ENCODE results near the gene STRN3.

STRN3 gene

DNA sequence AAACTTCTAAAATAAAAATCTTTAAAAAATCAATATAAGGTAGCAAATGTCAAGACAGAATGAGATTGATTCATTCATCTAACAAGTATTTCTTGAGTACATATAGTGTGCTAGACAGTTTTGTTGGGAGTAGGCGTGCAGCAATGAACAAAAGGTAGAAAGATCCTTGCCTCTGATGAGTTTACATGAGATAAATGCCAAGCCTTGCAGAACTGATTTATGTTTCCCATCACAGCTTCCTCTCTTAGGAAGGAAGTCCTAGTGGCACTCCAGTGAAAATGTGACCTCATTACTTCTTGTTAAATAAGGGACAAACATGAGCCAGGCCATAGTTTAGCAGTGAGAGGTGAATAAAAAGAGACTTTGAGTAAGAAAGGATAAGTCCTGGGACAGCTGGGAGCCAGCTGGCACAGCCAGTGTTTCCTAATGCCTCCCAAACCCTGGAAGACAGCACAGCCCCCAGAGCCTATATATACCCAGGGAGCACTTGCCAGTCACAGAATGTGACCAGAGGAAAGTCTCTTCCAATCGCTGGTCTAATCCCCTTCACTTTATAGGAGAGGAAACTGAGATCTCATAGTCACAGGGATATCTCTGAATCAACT, 156.5 kb downstream of the STRN3 start:
- DNase-seq: no peak

DNA sequence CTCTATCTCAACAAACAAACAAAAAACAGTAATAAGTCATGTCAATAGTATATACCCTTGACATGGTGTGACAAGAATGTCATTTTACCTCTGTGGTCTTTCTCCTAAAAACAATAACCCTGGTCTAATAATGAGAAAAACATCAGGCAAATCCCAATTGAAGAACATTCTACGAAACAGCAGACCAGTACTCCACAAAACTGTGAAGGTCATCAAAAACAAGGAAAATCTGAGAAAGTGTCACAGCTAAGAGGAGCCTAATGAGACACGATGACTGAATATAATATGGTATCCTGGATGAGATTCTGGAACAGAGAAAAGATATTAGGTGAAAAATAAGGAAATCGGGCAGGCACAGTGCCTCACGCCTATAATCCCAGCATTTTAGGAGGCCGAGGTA, 157.4 kb downstream of the STRN3 start:
- no peak for DNase-seq

GRCh38 chr14:30864934-30865333, 161.2 kb downstream of the STRN3 start:
- DNase-seq: no peak

- no peak for DNase-seq
Observed at GRCh38 chr14:30861200-30861599, 165.0 kb downstream of the STRN3 start.

DNA sequence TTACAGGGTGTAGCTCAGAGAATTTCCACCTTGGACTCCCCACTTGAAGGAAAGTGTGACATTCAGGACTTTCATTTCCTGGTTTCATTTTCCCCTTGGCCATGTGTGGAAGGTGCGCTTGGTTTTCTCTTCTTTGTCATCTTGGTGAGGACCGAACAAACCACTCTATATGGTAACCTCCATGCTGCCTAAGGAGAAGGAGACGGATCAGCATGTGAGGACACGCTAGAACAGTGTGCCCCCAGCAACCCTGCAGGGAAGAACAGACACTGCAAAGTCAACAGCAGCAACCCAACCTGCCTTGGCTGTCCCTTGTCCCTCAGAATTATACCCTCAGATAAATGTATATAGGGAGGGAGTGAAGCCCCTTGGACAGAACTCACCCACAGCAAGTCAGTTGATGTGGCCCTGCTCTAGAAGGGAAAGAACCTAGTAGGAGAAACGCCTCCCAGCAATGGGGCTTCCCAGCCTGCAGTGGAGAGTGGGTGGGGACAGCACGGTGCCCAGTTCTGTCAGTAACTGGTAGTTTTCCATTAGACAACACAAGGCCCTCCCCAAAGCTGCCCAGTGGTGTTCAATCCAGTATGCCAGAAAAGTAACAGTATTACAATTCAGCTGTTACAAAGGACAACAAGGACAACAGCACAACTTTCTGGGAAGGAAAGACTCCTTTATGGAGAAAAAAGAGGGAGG, 170.7 kb downstream of the STRN3 start:
- DNase-seq: no peak

DNA sequence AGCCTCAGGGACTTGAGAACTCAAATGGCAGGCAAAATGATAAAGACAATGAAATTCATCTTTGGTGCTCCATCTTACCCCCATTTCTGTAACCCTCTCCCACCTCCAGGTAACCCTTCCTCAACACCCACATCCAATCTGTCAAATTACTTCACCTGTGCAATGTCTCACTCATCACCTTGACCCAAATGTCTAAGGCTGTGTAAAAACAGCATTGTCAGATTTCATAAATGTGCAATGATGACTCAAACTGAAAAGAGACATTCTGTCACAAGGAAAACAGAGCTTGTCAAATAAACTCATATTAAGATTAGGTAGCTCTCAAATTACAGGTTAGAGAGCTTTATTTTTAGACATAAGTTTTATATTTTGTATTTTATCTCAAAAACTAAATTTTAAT, 171.7 kb downstream of the STRN3 start:
- DNase-seq: no peak

DNA sequence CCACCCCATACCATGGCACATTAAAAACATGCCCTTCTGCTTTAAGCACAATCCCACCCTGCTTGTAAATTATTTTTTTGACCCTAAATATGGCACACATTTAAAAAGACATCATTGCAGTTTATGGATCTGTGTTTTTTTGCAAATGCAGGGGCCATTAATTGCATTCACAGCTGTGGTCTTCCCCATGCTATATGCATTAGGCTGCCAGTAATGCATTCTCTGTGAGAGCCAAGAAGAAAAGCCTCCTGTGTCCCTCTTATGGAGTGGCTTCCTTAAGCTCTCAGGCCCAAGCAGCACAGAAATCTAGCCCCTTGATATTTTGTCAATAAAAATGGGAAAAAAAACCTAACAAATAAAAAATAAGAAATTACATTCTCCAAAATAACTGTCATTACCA, 172.2 kb downstream of the STRN3 start:
- DNase-seq: no peak

- DNase-seq: no peak
Observed at GRCh38 chr14:30849983-30850382, 176.2 kb downstream of the STRN3 start.

DNA sequence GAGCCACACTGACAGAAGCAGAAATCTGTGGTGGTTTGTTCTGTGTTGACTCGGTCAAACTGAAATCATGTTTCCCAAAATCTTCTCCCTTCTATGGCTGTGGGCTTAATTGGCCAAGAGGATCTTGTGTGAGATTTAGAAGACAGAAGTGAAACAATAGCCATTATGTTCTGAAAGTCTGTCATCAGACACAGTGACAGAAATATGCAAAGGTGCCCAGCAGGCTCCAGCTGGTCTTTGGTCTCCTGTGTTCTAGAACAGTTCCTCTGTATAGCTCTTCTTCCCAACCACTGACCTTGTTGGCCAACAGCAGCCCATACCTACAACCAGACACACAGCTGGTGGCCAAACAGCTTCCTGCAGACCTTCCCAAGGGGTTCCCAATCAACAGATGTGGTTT, 176.8 kb downstream of the STRN3 start:
- no peak for DNase-seq

- no peak for DNase-seq
Observed at GRCh38 chr14:30848449-30849240, 177.5 kb downstream of the STRN3 start.
